Cardiac muscle cell (in vitro differentiated cells and primary cell): ENCODE measurements around the gene CLEC7A. TPM values are rescaled to one million over a fixed set of nuclear protein-coding genes. Genes with fewer than 3 reads are reported as not detected.
A peak's percentile ranks its signal among the peaks of the same experiment; 100 is the strongest.

Source experiments
- DNase-seq, 2 donors: peaks; one replicate each; pipeline versions ENCODE4 v3.0.0 to v3.0.0-alpha.2; 2010 to 2017; ENCODE audit warnings: low read depth in 1 of 2, low spot score in 1 of 2
- H3K27ac ChIP-seq: fragments of 200-600 bp; sonication (generic); 2 replicates; pipeline ENCODE4 v1.5.1; 2016
- H3K27me3 ChIP-seq: fragments of 200-600 bp; sonication (generic); 2 replicates; pipeline ENCODE4 v1.6.0; 2016; ENCODE audit warnings: control low read depth
- H3K36me3 ChIP-seq: fragments of 200-600 bp; sonication (generic); 2 replicates; pipeline ENCODE4 v1.5.1; 2016; ENCODE audit warnings: control low read depth
- H3K4me1 ChIP-seq: fragments of 200-600 bp; sonication (generic); 2 replicates; pipeline ENCODE4 v1.8.1; 2017; ENCODE audit warnings: low read depth, mild to moderate bottlenecking, mixed run types
- H3K4me3 ChIP-seq: fragments of 200-600 bp; sonication (generic); 2 replicates; pipeline ENCODE4 v1.5.1; 2016; ENCODE audit warnings: mild to moderate bottlenecking
- H3K9me3 ChIP-seq: fragments of 200-600 bp; sonication (generic); 2 replicates; pipeline ENCODE4 v1.5.1; 2017; ENCODE audit warnings: low read depth, mild to moderate bottlenecking, control low read depth
- polyA plus RNA-seq: library from polyadenylated mRNA; unstranded; fragments of >200 nt; fragmentation: Nextera tagmentation; extraction: Ambion mirVana; gene quantifications from 2 replicates; pipeline ENCODE4 v1.2.1, GENCODE V29; 2016
- total RNA-seq: library from RNA; depleted of rRNA; stranded (reverse); fragments of >200 nt; gene quantifications from 2 replicates; pipeline ENCODE4 v1.2.3, GENCODE V29; 2016
- TF ChIP-seq, protein P1 (sequence below): IDR thresholded peaks from 2 replicates; pipeline ENCODE4 v1.5.1; 2012; ENCODE audit warnings: low read depth, mild to moderate bottlenecking, low read length

Gene CLEC7A
- total and polyA plus RNA-seq, 2 experiments from 2014 or later, result not detected

DNA sequence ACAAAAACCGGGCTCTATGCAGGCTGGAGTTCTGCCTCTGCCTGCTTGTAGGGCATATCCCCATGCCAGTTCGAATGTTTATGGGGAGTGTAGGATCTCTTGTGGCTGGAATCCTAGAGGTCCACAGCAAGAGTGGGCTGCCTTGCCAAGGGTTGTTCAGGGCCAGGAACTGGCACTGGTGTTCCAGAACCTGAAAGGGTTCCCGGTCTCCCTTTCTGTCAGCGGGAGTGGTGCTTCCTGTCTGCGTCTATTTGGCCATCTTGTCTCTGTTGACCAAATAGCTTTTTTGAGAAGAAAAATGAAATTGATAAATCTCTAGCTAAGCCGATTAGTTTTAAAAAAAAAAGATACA lies 24.1 kb upstream of the CLEC7A start:
- no peak overlapping the region for H3K4me3 ChIP-seq
- no peak overlapping the region for H3K27ac ChIP-seq

DNA sequence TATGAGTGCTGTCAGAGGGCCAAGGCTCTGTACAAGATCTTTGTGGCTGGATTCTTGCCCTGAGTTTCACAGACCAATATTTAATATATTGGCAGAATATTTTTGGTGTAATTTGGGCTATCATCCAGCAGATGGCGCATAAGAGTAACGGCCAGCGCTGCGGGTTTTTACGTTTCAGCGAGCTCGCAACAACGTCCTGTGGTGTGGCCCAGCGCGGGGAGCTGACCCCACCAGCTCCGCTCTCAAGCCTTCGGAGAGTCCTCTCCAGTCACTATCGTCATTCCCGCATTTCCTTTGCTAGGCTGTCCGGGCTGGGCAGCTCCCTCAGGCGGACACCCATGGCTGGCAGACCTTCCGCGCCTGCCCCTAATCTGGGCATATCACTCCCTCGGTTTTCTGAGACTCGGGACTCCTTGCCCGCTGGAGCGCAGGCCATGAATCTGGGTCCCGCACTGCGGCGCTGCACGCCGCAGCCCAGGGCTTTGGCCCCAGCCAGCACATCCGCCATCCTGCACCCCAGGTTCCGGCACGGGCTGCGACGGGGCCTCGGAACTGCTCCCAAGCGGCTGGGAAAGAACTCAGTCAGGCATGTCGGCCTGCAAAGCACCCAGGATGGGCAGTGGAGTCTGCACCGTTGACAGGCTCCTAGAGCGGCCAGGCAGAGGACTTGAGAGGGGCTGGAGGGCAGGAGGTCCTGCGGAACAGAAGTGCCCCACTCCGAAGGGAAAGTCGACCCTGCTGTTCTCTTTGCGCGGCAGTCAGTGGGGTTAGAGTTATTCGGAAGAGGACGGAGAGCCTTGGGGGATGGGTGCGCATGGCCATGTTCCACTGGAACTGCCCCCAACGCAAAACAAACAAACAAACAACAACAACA lies 23.5 kb upstream of the CLEC7A start:
- Histone ChIP-seq H3K4me1 (no peaks in the 10 kb centered on the region), H3K36me3 (no peaks in the 10 kb centered on the region), H3K27ac (no peak overlapping the region)

More for the DNA sequence above, 24.1 kb upstream of the CLEC7A start:
- TF ChIP-seq, protein P1, sequence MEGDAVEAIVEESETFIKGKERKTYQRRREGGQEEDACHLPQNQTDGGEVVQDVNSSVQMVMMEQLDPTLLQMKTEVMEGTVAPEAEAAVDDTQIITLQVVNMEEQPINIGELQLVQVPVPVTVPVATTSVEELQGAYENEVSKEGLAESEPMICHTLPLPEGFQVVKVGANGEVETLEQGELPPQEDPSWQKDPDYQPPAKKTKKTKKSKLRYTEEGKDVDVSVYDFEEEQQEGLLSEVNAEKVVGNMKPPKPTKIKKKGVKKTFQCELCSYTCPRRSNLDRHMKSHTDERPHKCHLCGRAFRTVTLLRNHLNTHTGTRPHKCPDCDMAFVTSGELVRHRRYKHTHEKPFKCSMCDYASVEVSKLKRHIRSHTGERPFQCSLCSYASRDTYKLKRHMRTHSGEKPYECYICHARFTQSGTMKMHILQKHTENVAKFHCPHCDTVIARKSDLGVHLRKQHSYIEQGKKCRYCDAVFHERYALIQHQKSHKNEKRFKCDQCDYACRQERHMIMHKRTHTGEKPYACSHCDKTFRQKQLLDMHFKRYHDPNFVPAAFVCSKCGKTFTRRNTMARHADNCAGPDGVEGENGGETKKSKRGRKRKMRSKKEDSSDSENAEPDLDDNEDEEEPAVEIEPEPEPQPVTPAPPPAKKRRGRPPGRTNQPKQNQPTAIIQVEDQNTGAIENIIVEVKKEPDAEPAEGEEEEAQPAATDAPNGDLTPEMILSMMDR, result no peak
- no peaks in the 10 kb centered on the region for H3K27me3 ChIP-seq
- no peaks in the 10 kb centered on the region for H3K9me3 ChIP-seq
- H3K36me3 ChIP-seq, result no peaks in the 10 kb centered on the region
- no peak for DNase-seq
- H3K4me1 ChIP-seq, result no peaks in the 10 kb centered on the region

DNA sequence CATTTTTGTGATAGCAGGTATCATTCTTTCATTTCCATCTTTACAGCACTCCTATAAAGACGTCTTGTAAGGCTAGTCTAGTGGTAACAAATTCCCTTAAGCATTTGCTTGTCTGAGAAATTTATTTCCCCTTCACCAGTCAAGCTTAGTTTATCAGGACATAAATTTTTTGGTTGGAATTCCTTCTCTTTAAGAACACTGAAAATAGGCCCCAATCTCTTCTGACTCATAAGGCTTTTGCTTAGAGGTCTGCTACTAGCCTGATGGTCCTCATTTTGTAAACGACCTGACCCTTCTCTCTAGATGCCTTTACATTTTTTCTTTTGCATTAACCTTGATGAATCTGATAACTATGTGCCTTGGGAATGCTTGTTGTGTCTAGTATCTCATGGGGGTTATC lies 21.6 kb upstream of the CLEC7A start:
- no peaks in the 10 kb centered on the region for H3K27me3 ChIP-seq
- DNase-seq, result no peak
- TF ChIP-seq, protein P1, result no peak
- no peaks in the 10 kb centered on the region for H3K4me1 ChIP-seq
- H3K36me3 ChIP-seq, result no peaks in the 10 kb centered on the region
- H3K4me3 ChIP-seq, result no peak overlapping the region
- no peaks in the 10 kb centered on the region for H3K9me3 ChIP-seq
- H3K27ac ChIP-seq, result no peak overlapping the region

More for the DNA sequence above, 23.5 kb upstream of the CLEC7A start:
- TF ChIP-seq, protein P1, result peak; percentile 72
- Histone ChIP-seq H3K27me3 (no peaks in the 10 kb centered on the region), H3K4me3 (peak overlapping the region; percentile 38), H3K9me3 (no peaks in the 10 kb centered on the region)
- peak; percentile 79 to 82 for DNase-seq

DNA sequence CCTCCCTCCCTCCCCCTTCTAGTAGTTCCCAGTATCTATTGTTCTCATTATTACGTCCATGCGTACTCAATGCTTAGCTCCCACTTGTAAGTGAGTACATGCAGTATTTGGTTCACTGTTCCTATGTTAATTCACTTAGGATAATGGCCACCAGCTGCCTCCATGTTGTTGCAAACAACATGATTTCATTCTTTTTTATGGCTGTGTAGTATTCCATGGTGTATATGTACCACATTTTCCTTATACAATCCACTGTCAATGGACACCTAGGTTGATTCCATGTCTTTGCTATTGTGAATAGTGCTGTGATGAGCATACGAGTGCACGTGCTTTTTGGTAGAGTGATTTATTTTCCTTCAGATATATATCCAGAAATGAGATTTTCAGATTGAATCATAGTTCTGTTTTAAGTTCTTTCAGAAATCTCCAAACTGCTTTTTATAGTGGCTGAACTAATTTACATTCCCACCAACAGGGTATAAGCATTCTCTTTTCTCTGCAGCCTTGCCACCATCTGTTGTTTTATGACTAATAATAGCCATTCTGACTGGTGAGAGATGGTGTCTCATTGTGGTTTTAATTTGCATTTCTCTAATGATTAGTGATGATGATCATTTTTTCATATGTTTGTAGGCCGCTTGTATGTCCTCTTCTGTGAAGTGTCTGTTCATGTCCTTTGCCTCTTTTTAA lies 17.9 kb upstream of the CLEC7A start:
- peaks cover 10% of the 10 kb centered on the region for H3K4me1 ChIP-seq
- no peaks in the 10 kb centered on the region for H3K27me3 ChIP-seq
- TF ChIP-seq, protein P1, result no peak
- H3K36me3 ChIP-seq, result no peaks in the 10 kb centered on the region
- no peak overlapping the region for H3K27ac ChIP-seq
- H3K4me3 ChIP-seq, result no peak overlapping the region
- no peaks in the 10 kb centered on the region for H3K9me3 ChIP-seq
- no peak for DNase-seq

DNA sequence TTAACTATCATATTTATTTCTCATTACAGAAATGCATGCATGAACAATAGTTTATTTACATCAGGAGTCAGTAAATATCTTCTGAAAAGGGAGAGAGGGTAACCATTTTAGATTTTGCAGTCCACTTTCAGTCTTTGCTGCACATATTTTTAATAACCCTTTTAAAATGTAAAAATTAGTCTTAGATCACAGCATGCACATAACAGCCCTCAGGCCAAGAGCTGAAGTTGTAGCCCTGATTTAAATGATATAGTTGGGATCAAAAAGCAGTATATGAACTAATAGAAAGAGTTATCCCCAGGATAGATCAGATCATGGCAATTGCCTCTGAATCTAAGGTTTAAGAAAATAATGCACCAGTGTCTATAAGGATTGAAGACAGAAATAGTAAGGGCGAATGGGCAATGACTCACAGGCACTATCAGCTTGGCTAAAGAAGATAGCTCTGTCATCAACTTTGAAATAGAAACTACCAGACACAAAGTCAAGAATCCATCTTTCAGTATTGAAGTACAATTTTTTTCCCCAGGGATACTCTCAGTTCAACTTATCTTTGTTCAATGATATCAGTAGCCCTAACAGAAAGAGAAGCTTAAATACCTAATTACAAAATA lies 13.1 kb upstream of the CLEC7A start:
- Histone ChIP-seq H3K4me1 (peaks cover 14% of the 10 kb centered on the region), H3K9me3 (no peaks in the 10 kb centered on the region), H3K27me3 (peaks cover 2% of the 10 kb centered on the region), H3K27ac (no peak overlapping the region), H3K36me3 (no peaks in the 10 kb centered on the region), H3K4me3 (no peak overlapping the region)
- peak in 1 of 2 donors; percentile 14 for DNase-seq
- TF ChIP-seq, protein P1, result no peak
